Measurements from ENCODE around the gene BNC2. TPM values are rescaled to one million over a fixed set of nuclear protein-coding genes. Genes with fewer than 3 reads are reported as not detected.

The BNC2 gene
- total RNA-seq, 1 experiment from 2014 or later, result 11.7 TPM

GRCh38 chr9:16485575-16486321 lies 384.7 kb downstream of the BNC2 start:
- DNase-seq, result no peak
- CTCF ChIA-PET, result no interaction called here
- Histone ChIP-seq H3K9ac (ENCODE audit: low read length) (no peak overlapping the region), H2AFZ (ENCODE audit: low read length) (no peak overlapping the region), H3F3A (ENCODE audit: low read length, unreplicated experiment) (no peaks in the 10 kb centered on the region), H3K9me3 (ENCODE audit: low read length) (no peaks in the 10 kb centered on the region), H4K20me1 (ENCODE audit: low read length) (no peaks in the 10 kb centered on the region), H3K4me1 (ENCODE audit: insufficient read depth, low read length) (peaks cover 9% of the 10 kb centered on the region), H3K27me3 (ENCODE audit: low read length) (no peaks in the 10 kb centered on the region), H3K27ac (ENCODE audit: low read length) (no peak overlapping the region), H3K4me3 (ENCODE audit: low read length) (no peak overlapping the region), H3K36me3 (ENCODE audit: low read depth, low read length) (no peaks in the 10 kb centered on the region), H3K9me2 (replicated peaks; ENCODE audit: low read length) (no peaks in the 10 kb centered on the region), H3K4me2 (ENCODE audit: low read length) (no peak overlapping the region), H3K79me2 (ENCODE audit: low read length) (no peaks in the 10 kb centered on the region)
- no TSS peak for BruUV-seq (replicated peaks)
- TF ChIP-seq EZH2 (IDR thresholded peaks at IDR 0.05; ENCODE audit: low read length, unreplicated experiment) (no peak), EZH2phosphoT487 (IDR thresholded peaks at IDR 0.05; ENCODE audit: borderline replicate concordance, low read length) (no peak), CTCF (conservative IDR thresholded peaks at IDR 0.05; ENCODE audit: low read depth, low read length) (no peak)
- no peak for ATAC-seq
- POLR2A ChIA-PET (ENCODE audit: unreplicated experiment), result no interaction called here
- intact Hi-C loops (cut with micrococcal nuclease), result no loop called here

GRCh38 chr9:16485160-16485559 lies 385.3 kb downstream of the BNC2 start:
- POLR2A ChIA-PET (ENCODE audit: unreplicated experiment), result no interaction called here
- no peak for TF ChIP-seq EZH2 (IDR thresholded peaks at IDR 0.05; ENCODE audit: low read length, unreplicated experiment)
- no peak for TF ChIP-seq CTCF (conservative IDR thresholded peaks at IDR 0.05; ENCODE audit: low read depth, low read length)
- TF ChIP-seq EZH2phosphoT487 (IDR thresholded peaks at IDR 0.05; ENCODE audit: borderline replicate concordance, low read length), result no peak

GRCh38 chr9:16484744-16485143 lies 385.7 kb downstream of the BNC2 start:
- H3K27ac ChIP-seq (ENCODE audit: low read length), result no peak overlapping the region
- no peaks in the 10 kb centered on the region for H3F3A ChIP-seq (ENCODE audit: low read length, unreplicated experiment)
- H3K9me3 ChIP-seq (ENCODE audit: low read length), result no peaks in the 10 kb centered on the region
- no peaks in the 10 kb centered on the region for H3K36me3 ChIP-seq (ENCODE audit: low read depth, low read length)
- no peak overlapping the region for H3K4me3 ChIP-seq (ENCODE audit: low read length)
- H3K9me2 ChIP-seq (replicated peaks; ENCODE audit: low read length), result no peaks in the 10 kb centered on the region
- ATAC-seq, result no peak
- ChIA-PET CTCF (no interaction called here), POLR2A (ENCODE audit: unreplicated experiment) (no interaction called here)
- intact Hi-C loops (cut with micrococcal nuclease), result no loop called here
- no peak for TF ChIP-seq CTCF (conservative IDR thresholded peaks at IDR 0.05; ENCODE audit: low read depth, low read length)
- TF ChIP-seq EZH2 (IDR thresholded peaks at IDR 0.05; ENCODE audit: low read length, unreplicated experiment), result no peak
- TF ChIP-seq EZH2phosphoT487 (IDR thresholded peaks at IDR 0.05; ENCODE audit: borderline replicate concordance, low read length), result no peak
- H2AFZ ChIP-seq (ENCODE audit: low read length), result no peak overlapping the region
- H3K4me2 ChIP-seq (ENCODE audit: low read length), result no peak overlapping the region
- no TSS peak for BruUV-seq (replicated peaks)
- H4K20me1 ChIP-seq (ENCODE audit: low read length), result no peaks in the 10 kb centered on the region
- H3K9ac ChIP-seq (ENCODE audit: low read length), result no peak overlapping the region
- no peak for DNase-seq
- no peaks in the 10 kb centered on the region for H3K79me2 ChIP-seq (ENCODE audit: low read length)
- H3K27me3 ChIP-seq (ENCODE audit: low read length), result no peaks in the 10 kb centered on the region
- H3K4me1 ChIP-seq (ENCODE audit: insufficient read depth, low read length), result peaks cover 9% of the 10 kb centered on the region

More at GRCh38 chr9:16485160-16485559, 385.3 kb downstream of the BNC2 start:
- H4K20me1 ChIP-seq (ENCODE audit: low read length), result no peaks in the 10 kb centered on the region
- no peak overlapping the region for H3K4me2 ChIP-seq (ENCODE audit: low read length)
- no peak for ATAC-seq
- CTCF ChIA-PET, result no interaction called here
- peaks cover 9% of the 10 kb centered on the region for H3K4me1 ChIP-seq (ENCODE audit: insufficient read depth, low read length)
- intact Hi-C loops (cut with micrococcal nuclease), result no loop called here
- no peaks in the 10 kb centered on the region for H3K36me3 ChIP-seq (ENCODE audit: low read depth, low read length)
- no peaks in the 10 kb centered on the region for H3K79me2 ChIP-seq (ENCODE audit: low read length)
- no peaks in the 10 kb centered on the region for H3F3A ChIP-seq (ENCODE audit: low read length, unreplicated experiment)
- H3K4me3 ChIP-seq (ENCODE audit: low read length), result no peak overlapping the region
- DNase-seq, result peak; percentile 48
- H3K27ac ChIP-seq (ENCODE audit: low read length), result no peak overlapping the region
- H3K9me3 ChIP-seq (ENCODE audit: low read length), result no peaks in the 10 kb centered on the region
- no peak overlapping the region for H3K9ac ChIP-seq (ENCODE audit: low read length)
- no TSS peak for BruUV-seq (replicated peaks)
- H3K27me3 ChIP-seq (ENCODE audit: low read length), result no peaks in the 10 kb centered on the region
- no peak overlapping the region for H2AFZ ChIP-seq (ENCODE audit: low read length)
- H3K9me2 ChIP-seq (replicated peaks; ENCODE audit: low read length), result no peaks in the 10 kb centered on the region
